SIG-M5 (cell line): ENCODE measurements around the gene LPGAT1.

Experiments used
- DNase-seq: peaks from one replicate; lab custom pipeline; 2025; lab: John Stamatoyannopoulos, UW

Gene LPGAT1

DNA sequence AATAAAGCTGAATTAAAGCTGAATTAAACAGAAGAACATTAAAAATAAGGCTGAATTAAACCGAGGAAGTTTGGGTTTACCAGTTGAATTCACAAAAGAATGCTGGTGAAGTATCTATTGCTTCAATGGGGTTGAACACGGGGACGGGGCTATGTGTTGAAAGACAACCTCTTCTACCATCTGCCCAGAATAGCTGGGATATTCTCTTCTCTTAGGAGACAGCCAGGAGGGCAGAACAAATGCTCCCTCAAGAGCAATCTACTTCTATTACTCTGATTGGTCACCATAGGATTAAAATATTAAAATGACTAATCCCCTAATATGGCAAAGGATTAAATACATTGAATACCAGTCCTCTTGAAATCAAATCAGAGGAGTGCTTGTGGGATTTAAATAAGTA lies 68.4 kb downstream of the LPGAT1 start:
- no peak for DNase-seq

GRCh38 chr1:211761400-211761799 lies 69.2 kb downstream of the LPGAT1 start:
- DNase-seq: no peak

DNA sequence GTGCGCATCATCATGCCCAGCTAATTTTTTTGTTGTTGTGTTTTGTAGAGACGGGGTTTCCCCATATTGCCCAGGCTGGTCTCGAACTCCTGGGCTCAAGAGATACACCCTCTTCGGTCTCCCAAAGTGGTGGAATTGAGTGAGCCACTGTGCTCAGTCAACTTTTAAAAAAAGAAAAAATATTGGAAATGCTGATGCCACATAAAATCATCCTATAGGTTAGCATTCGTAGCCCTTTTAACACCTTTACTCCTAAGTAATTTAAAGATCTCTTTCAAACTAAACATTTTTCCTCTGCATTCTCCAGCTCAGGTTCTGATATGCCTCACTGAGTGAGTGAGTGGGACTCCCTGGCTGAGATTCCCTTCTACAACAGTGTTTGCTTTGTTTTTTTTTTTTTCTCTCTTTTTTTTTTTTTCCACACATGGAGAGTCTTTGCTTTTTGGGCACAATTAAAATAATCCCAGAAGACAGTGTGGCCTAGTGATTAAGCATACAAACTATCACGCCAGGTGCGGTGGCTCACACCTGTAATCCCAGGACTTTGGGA lies 74.0 kb downstream of the LPGAT1 start:
- DNase-seq: no peak

- no peak for DNase-seq
Measured at GRCh38 chr1:211753649-211754251, 76.8 kb downstream of the LPGAT1 start.

DNA sequence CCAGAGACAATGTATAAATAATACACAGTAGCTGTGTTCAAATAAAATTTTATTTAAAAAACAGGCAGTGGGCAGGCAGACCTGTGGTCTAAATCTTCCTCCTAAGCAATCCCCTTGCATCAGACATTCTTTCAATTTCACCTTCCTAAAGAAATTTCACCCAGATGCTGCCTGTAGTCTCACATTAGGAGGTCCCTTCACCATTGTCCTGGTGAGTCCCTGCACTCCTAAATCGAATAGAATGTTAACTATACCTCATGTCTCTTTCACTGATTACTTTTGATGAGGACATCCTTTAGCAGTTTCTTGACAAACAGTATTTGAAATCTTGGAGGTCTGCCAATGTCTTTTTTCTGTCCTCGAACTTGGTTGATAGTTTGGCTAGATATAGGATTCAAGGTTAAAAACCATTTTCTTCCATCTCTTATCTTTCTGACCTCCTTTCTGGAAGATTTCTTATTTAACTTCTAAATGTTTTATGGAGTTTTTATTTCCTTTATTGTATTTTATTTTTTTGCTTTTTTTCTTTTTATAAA lies 77.5 kb downstream of the LPGAT1 start:
- no peak for DNase-seq

- no peak for DNase-seq
Measured at GRCh38 chr1:211752317-211752716, 78.2 kb downstream of the LPGAT1 start.

DNA sequence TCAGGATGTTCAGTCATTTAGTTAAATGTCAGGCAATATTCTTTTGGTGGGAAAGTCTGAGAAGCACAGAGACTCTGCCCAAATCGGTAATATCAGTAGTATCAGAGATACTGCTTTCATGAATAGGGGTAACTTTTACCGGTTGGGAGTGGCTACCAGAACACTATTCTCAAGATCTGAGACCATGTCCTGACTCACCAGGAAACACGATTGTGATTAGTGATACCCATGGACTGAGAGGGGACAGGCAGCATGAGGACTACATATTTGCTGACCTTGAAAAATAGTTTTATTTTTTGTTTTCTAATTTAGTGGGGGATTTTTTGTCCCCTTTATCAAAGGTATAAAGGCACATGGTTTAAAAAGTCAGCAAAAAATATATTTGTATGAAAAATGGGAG lies 79.1 kb downstream of the LPGAT1 start:
- DNase-seq: no peak

- no peak for DNase-seq
Measured at GRCh38 chr1:211750599-211750998, 80.0 kb downstream of the LPGAT1 start.

- DNase-seq: no peak
Measured at GRCh38 chr1:211749251-211749650, 81.3 kb downstream of the LPGAT1 start.

GRCh38 chr1:211748810-211749209 lies 81.8 kb downstream of the LPGAT1 start:
- no peak for DNase-seq

DNA sequence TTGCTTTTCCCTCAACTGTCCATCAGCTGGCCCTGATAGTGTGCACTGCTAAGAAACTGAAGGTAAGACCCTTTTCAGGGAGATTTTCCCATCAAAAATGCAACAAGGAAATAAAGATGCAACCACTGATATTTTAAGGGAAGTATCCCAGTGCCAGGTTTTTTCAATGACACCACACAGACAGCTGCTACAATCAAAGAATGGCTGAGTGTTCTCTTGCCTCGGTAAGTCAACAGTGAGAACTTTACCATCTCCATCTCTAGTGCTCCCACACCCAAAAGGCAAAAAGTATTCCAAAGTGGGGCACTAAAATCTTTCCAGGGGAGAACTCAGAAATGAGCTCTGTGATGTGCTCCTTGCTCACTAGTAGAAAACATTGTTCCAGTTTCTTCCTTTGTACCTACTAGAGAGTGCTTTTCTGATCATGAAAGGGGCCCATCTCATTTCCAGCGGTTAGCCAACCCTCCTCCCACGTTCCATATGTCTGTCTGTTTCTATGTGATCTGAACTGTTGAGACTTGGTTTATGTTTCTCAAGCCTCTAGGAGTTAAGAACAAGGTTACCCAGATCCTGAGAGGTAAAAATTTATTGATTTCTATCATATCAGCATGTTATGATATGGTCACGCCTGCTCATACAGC lies 87.6 kb downstream of the LPGAT1 start:
- DNase-seq: no peak

- DNase-seq: no peak
Measured at GRCh38 chr1:211742272-211742671, 88.3 kb downstream of the LPGAT1 start.

GRCh38 chr1:211741788-211742187 lies 88.8 kb downstream of the LPGAT1 start:
- DNase-seq: no peak

DNA sequence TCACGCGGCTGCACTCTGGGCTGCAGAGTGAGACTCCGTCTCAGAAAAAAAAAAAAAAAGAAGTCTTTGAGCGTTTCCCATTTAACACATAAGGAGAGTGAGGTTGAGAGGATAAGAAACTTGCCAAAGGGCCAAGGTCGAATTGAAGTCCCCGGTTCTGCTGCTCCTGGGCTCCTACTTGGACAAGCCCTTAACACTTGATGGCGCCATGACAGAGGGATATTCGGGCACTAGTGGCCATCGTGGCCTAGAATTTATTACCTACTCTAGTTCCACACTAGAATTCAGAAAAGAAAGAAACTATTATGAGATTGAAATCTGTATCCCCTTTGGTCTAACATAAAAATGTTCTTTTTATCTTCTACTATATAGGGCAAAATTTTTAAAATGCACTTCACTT lies 89.4 kb downstream of the LPGAT1 start:
- DNase-seq: no peak

DNA sequence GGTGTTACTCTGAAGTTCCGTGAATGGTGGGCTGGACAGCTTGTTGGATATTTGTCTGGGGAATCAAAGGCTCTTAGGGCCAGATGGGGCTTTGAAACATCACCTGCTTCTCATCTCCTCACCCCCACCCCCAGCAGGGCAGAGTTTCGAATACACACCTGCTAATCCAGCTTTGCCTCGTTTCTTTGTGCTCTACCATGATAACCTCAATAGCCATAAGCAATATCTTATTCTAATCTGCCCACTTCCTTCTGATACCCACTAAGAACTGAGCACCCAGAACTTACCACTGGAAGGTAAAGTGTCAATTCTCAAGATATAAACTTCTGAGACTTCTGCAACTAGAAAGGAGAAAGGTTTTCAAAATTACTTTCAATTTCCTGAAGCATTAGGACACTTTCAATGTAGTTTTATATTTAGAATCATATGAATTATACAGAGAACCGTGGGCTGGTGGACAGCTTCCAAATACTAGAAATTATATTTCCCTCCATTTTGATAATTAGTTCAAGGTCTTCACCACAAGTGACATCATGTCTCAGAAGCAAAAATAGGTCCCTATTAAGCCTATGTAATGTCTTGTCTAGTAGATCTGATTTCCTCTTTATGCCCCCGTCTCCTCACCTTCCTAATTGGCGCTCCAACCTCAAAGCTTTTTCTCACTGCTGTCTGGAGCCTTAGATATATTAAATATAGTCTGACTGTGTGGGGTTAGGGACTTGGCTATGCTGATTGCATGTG lies 90.7 kb downstream of the LPGAT1 start:
- no peak for DNase-seq

GRCh38 chr1:211738691-211739301 lies 91.8 kb downstream of the LPGAT1 start:
- no peak for DNase-seq

DNA sequence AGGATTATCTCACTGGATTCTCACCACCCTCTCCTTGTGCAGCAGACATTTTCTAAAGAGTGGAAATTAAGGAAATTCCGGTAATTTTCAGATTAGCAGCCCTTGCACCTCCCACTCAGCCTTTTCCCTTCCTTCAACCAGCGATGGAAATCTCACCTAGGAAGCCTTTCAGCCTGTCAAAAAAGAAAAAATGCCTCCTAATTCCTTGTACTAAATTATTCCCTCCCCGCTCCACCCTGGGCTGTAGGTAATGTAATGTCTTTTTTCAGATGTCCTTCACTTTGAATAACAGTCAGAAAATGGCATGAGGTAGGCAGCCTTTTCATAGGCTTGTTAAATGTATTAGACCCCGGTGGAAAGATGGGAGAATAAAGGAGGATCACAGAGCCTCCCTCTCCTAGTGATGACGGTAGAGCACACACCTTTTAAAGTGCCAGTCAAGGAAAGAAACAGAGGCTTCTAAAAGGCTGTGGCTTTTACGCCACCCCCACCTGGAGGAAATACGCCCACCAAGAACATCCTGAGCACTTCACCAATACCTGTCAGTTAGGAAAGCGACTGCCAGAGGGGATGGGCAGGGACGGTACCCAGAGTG lies 92.4 kb downstream of the LPGAT1 start:
- DNase-seq: no peak

DNA sequence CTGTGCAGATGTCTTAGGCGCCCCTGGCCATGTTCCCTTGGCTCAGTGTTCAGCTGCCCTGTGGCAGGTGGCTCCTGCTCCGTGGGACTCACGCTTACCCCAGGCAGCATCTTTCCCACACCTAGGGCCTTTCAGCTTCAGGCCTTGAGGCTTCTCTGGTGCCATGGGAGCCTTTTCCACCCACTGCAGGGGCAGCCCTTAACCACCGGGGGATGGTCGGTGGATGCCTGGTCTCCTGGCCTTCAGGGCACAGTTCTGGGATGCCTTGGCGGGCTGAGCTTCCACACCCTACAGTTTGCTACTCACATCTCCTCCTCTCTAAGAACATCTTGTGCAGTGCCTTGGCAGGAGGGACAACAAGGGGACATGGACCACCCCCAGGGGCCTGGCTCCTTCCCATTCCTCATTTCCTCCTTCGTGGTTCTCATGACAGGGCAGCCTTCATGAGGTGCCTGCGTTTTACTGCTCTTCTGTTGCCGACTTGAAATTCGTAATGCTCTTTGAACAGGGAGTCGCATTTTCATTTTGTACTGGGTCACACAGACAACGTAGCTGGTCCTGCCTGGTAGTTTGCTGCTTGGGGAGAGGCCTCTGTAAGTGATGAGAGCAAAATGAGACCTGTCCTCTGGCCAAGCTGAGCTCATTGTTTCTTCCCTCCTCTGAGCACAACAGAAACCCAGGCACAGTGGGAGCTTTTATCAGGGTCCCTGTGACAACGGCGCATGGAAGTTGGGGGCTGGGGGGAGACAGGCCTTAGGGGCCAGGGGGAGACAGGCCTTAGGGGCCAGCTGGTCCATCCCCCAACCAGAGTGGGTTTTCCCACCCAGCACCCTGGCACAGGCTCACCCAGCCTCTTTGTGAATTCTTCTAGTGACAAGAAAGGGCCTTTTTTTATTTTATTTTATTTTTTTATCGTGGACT lies 93.2 kb downstream of the LPGAT1 start:
- DNase-seq: no peak

- DNase-seq: no peak
Measured at GRCh38 chr1:211736351-211736915, 94.1 kb downstream of the LPGAT1 start.
